Activated CD8-positive, alpha-beta memory T cell treated with anti-CD3 and anti-CD28 coated beads for 24 hours (primary cell): ENCODE data around the gene NCAM1.
A peak's percentile ranks its signal among the peaks of the same experiment; 100 is the strongest.
"Not testable (repeated sequence)": the region's sequence is repeated elsewhere in the genome, so short reads cannot be mapped to it uniquely, and the experiment has no call there.

Experiments
- DNase-seq: peaks from one replicate; pipeline ENCODE4 v3.0.0-alpha.2; 2020

Gene NCAM1

DNA sequence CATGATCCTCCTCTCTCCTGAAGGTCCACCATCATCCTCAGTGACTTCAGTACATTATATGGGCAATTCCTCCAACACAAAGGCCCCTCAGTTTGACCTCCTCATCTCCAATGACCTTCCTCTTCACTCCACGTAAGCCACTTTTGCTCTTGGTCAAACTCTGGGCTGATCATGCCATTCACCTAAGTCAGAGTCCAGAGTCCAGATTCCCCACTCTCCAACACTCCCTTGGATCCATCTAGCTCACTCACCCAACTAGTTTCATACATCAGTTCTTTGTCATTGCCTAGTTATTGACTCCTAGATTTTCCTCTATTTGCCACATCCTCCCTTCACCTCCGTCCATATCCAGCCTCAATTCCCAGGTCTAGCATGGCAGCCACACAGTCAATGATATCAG lies 322.7 kb downstream of the NCAM1 start:
- no peak for DNase-seq

DNA sequence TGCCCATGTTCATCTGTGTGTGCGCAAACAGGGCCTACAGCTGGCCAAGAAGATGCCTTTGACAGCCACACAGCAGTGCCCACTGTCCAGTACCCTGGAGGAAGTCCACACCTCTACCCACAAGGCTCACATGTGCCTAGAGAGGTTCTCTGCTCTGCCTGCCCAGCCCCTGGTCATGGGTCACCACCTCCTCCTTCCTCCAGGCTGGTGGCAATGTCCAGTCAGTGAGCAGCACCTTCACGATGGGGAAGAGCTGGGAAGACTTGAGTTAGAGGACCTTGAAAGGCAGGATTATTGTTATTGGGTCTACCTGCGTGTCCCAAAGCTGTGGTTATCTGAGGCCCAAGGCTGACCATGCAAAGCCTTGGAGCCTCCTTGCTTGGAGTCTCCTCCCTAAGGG lies 324.8 kb downstream of the NCAM1 start:
- no peak for DNase-seq

DNA sequence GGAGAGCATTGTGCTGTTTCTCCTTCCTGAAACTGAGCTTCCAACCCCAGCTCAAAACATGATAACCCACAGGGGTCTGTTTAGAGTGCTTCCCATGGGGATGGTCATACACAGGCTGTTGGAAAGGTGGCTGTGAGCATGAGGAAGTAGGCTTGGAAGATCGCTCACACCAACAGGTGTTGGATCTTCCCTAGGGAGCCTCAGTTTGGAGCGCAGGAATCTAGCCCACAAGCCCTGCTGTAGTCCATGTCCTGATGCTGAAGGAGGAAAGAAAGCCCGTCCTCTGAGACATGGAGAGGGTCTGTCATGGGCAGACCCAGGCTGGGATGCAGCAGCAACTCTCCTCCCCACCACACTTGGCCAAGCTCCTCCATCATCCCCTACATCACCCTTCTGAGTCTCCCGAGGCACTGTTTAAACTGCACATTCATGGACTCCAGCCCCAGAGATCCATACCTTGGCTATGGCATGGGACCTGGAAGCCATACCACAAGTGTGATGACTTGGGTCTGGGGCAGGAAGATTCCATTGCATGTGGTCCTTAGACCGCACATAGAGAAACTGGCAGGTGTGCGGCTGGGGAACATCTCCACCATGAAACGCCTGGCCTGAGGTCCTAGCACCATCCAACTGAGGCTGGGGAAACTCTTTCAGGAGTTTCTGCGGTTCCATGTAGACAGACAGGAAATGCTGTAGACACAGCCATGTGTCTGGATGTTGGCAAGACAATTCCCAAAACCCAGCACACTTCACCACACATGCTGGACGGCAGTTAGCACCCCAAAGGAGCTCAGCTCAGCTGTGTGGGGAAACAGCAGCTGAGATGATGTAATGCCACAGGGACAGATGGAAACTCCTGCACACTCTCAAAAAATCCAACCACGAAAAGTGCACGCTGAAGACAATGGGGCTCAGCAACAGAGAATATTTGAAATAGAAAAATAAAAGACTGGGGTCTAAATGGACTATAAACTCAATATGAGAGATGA lies 325.6 kb downstream of the NCAM1 start:
- no peak for DNase-seq

DNA sequence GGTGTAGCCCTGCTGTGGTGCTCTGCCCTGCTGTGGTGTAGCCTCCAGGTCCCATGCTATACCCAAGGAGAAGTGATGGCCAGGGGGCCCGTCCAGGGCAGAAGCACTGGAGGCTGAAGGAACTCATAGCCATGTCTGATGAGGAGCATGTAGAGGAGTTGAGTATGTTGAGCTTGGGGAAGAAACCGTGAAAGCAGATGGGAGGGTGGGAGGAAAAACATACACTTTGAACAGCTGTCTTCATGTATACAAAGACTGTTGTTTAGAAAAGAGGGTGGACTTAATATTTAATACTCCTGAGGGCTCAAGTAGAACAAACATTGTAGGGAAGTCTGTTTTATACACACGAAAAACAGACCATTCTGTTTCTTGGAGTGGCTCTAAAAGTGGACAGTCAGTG lies 326.6 kb downstream of the NCAM1 start:
- no peak for DNase-seq

DNA sequence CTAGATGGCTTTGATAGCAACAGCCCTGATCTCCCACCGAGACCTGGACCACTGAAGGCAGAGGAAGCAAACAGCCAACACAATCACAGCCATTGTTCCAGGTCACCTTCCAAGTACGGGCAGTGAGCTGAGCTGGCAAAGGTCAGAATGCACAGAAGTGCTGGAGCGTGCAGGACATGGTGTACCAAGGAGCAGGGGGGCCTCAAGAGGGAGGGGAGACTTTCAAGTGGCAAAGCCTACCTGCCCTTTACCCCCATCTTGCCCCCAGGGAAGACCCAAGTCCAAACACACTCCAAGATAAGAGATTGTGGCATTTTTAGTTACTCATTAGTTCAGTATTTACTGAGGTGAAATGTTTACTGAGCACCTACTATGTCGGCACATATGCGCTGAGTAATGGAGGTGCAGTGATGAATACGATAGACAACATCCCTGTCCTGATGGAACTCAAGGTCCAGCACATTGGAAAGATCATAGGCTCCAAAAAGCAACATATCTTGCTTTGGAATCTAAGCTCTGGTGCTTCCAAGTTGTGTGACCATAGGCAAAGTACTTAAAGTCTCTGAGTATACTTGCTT lies 327.2 kb downstream of the NCAM1 start:
- no peak for DNase-seq

DNA sequence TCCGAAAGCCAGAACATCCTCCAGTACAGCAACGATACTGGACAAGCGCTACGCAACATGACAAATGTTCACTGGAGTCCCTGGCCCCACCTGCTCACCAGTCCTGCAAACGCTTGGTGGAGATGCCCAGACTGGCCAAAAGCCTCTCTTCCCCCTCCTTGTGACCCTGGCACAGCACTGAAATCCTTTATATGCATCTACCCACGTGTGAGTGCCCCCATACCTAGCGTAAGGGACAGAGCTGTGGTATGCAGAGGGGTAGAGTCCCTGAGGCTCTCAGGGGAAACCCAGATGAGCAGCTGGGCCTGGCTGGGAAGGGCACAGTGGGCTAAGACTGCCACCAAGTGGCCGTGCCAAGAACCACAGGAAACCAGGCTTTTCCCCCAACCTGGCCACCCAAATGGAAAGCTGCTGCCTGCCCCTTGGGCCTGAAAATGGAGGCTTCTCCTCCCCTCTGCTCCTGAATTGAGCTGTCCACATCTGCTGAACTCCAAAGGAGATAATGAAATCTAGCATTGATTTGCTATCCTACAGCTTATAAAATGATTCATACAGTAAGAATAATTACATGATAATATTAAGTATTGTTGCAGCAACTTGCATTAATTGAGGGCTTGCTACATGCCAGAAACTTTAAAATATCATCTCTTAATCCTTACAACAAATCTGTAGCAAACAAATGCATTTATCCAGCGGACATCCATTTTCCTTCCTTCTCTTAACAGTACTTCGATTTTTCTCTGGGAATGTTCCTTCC lies 328.4 kb downstream of the NCAM1 start:
- peak; percentile 84 for DNase-seq

DNA sequence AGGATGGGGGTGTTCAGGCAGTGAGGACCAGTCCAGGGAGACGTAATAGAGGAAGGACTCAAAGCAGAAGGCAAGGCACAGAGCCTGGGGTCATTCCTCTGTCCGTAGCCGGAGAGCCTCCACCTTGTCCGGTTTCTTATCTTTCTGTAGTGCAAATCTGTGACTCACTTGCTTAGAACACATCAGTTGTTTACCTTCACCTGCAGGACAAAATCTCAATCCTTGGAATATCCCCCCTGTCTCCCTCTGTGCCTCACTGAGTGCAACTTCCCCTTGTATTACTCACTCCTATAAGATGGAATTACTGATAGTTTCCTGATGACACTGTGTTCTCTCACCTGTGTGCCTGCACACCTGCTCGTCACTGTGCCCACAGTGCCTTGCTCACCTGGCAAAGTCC lies 332.7 kb downstream of the NCAM1 start:
- DNase-seq, result no peak

DNA sequence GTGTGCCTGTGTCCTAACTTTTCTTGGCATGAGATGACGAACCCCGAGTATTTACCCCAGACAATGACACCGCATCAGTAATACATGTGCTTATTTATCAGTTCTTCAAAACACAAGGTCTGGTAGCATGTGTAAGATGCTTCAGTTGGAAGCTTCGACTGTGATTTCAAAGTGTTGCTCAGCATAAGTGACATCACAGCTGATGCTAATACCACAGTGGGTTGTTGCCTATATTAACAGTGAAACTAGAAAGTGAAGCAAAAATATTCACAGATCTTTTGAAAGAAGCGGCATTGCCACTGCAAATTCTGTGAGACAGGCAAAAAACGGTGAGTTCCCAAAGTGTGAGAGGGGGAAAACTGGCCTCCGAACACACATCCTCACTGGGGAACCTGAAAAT lies 334.8 kb downstream of the NCAM1 start:
- DNase-seq, result no peak

DNA sequence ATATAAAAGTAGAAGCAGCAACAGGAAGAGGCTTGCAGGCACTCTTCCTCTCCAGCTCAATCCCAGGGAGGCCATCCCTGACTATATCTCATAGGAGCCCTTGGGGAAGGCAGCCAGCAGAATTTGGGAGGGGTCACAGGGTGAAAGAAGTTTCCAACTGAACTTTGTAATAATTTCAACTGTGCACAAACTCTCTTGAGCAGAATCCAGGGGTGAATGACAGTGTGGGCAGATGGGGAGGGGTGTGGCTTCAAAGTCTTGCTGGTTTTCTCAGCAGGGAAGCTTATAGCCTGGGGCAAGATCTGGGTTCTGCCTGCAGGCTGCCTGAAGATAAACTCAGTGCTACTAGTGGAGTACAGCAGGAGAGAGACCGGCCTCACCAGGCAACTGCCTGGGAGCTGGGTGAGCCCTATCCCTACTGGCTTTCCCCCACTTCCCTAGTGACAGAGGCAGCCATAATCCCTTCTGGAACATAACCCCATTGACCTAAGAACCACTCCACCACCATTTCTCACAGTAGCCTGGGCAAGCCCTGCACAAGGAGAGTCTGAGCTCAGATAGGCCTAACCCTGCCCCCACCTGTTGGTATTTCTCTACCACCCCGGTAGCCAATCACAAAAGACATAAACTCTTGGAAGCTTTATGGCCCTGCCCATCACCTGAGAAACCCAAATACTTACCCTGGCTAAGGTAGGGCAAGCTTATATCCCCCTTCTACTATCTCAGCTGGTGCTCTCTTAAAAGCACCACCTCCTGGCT lies 335.4 kb downstream of the NCAM1 start:
- DNase-seq, result no peak

DNA sequence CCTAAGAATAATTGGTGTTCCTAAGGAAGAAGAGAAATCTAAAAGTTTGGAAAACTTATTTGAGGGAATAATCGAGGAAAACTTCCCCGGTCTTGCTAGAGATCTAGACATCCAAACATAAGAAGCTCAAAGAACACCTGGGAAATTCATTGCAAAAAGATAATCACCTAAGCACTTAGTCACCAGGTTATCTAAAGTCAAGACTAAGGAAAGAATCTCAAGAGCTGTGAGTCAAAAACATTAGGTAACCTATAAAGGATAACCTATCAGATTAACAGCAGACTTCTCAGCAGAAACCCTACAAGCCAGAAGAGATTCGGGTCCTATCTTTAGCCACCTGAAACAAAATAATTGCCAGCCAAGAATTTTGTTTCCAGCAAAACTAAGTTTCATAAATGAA lies 337.3 kb downstream of the NCAM1 start:
- DNase-seq, result not testable (repeated sequence)

DNA sequence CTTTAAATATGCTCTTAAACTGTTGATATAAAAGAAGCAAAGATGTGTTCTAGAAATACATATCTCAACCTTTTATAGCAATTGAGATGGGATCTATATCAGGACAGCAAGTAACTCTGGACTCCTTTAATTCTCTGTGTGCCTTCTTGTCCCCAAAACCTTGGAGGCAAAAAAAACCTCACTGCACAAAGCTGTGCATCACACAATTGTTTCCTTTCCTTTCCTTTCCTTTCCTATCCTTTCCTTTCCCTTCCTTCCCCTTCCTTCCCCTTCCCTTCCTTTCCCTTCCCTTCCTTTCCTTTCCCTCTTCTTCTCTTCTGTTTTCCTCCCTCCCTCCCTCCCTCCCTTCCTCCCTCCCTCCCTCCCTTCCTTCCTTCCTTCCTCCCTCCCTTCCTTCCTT lies 343.7 kb downstream of the NCAM1 start:
- no peak for DNase-seq

DNA sequence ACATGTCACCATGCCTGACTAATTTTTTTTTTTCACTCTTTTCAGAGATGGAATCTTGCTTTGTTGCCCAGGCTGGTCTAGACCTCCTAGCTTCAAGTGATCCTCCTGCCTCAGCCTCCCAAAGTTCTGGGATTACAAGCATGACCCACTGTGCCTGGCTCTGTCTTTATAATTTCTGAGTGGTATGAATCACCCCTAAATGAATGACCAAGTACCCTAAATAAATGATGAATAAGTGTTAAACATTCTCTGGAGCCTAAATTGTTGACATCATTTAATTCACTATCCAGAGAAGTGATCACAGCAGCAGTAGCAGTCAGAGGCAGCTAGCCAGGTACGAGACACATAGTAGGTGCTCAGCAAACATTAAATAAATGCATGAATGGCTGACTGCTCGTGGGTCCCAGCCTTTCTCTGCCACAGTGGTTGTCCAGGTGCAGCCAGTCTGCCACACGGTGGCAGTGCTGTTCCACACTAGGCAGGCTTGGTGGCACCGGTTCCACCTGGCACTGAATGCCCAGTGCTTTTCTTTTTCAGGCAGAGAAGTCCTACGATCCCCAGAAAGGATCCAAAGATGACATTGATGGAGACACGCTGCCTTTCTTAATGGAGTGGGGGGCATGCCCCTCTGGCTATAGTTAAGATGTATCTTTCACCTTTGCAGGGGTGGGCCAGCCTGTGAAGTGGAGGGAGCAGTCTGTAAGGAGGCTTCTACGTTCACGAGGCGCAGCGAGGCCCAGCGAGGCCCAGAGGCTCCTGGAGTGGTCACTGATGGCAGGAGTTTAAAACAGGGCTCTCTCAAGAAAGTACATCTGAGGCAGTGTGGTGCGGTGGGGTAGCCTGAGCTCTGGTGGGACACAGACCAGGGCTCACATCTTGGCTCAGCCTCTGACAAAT lies 344.5 kb downstream of the NCAM1 start:
- peak; percentile 86 for DNase-seq

DNA sequence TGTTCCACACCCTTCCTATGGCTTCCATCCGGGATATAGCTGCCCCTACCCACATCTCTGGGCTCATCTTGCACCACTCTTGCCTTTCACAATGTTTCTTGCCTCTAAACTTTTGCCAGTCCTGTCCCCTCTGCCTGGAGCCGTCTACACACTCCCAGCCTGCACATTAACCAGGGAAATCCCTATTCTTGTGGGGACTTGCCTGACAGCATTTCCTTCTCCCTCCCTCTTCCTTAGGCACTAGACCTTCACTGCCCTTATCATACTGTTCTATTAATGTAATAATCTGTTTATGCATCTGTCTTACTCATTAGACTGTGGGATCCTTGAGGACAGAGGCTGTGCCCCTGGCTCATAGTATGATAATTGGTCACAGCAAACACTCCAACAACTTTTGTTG lies 347.4 kb downstream of the NCAM1 start:
- no peak for DNase-seq

DNA sequence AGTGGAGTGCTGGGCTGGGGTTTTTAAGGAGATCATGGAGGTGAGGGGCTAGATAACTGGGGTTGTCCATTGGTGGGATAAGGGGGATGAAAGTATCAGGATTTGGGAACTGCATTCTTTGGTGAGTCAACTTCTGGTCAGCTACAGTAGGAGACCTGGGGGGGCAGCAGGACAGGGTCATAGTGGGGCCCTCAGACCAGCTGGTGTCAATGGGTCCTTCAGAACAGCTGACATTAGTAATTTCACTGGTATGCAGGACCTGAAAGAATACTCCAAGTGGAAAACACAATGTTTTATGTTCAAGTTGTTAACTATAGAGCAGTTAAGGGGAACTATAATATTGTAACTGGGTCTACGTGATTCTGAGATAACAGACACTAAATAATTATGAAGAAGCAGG lies 350.3 kb downstream of the NCAM1 start:
- no peak for DNase-seq

DNA sequence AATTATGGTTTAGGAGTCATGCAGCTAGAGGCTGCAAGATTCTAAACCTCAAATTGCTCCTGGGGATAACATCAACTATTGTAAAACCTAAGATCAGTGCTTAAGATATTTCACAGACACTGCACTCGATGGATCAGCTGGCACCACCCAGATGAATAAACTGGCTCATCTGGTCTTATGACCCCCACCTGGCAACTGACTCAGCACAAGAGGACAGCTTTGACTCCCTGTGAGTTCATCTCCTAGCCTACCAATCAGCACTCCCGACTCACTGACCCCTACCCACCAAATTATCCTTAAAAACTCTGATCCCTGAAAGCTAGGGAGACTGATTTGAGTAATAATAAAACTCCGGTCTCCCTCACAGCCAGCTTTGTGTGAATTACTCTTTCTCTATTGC lies 352.4 kb downstream of the NCAM1 start:
- no peak for DNase-seq

DNA sequence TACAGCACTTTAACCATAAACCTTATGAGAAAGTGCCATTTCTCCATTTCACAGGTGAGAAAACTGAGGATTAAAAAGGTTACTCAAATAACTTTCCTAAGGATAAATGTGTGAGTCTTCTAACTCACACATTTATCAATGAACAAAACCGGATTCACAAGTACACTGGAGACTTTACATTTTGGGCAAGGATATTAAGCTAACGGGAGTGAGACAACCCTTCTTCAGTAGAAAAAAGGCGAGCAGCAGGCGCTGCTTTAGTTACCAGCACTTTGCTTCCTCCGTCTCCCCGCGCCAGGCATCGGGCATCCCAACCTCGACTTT lies 352.8 kb downstream of the NCAM1 start:
- DNase-seq, result no peak

DNA sequence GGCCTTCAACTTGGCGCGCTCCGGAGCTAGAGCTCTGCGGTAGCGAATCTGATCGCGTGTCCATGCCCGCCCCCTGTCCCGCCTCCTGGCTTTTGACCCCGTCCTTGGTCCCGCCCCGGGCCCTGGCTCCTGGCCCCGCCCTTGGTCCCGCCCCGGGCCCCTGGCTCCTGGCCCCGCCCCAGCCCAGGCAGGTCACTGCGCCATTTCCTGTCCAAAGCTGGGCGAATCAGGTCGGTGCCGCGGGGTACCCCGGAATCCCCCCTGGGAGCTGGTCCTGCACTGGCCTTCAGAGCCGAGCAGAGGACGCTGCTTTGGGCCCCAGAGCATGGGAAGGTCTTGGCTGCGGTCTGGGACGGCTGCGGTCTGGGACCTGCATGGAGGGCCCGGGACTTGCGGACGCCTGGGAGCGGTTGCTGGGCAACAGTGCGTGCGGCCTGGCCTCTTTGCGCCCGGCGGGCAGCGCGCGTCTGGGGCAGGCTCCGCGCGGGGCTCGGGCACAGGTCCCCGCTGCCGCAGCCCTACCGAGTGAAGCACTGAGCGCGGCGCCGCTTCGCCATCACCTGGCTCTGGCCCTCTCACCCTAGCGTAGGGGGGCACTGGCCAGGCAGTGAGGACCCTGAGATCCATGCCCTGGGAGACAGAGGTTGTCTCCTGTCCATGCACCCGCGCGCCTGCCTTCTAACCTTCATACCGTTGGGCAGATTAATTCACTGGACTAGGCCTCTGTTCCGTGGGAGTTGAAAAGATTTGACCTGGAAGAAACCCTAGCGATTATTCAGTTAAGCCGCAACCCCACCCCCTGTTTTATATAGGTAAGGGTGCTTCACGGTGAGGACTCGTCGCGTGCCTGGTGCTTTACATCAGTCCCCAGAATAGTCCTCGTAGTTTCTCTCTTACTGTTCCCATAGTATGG lies 353.4 kb downstream of the NCAM1 start, which contains the start of gene TTC12:
TTC12 (plus strand) TSS at position 195 of the 913 bp plus-strand sequence. CDS start 1,675 bp downstream, outside the sequence.
- DNase-seq, result peak; percentile 99

DNA sequence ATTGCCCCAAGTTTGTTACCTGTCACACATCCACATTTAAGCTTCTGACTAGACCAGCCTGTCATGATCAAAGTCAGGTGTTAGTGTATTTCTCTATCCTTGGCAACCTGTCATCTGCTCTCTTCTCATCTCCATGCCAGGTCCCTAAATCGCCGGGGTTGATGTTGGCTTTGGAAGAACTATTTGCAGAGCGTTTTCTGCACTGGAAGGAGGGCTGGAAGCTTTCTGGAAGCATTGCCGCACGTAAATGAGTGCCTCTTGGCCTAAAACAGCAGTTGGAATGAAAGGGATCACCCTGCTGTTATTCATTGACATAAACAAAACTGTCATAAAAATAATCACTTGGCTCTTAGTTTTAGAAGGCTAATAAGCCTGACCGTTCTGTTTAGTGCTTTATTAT lies 354.6 kb downstream of the NCAM1 start:
- DNase-seq, result no peak

DNA sequence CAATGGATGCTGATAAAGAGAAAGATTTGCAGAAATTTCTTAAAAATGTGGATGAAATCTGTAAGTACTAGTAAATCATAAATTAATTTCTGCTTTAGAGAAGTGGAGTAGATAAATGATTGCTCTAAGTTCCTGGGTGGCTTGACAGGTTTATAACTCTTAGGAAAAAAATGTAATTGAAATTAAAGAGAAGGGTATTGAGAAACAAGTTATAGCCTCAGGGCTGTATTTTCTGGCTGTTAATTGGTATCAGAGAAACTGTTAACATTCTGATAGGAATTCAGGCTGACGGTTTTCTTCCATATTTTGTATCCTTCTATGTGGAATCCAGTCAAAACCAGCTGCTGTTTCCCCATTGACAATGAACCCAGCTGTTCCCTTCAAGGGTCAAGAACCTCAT lies 355.0 kb downstream of the NCAM1 start:
- DNase-seq, result no peak

DNA sequence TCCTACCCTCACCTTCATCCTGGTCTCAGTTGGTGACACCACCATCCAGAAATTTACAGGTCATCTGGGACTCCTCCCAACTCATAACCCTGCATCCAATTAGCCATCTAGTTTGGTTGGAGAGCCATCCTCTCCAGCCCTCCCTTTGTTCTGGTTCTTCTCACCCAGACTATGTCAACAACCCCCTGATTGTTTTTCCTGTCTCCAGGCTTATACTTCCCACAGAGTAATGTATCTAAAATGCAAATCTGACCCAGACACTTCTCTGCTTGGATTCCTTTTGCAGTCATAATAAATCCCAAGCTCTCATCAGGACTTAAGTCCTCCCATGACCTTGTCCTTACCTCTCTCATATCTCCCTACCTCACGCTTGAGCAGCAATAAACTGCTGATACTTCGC lies 356.1 kb downstream of the NCAM1 start:
- no peak for DNase-seq

DNA sequence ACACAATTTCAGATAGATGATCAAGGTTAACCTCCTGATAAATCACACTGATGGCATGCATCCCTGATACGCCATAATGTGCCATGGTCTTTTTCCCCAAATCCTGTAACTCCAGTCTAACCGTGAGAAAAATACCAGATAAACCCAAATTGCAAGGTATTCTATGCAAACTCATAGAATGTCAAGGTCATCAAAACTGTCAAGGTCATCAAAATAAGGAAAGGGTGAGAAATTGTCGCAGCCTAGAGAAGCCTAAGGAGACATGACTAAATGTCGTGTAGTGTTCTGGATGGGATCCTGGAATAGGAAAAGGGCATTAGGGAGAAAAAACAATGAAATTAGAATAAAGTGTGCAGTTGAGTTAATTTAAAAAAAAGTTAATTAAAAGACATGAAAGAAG lies 357.9 kb downstream of the NCAM1 start:
- no peak for DNase-seq
